Prostate gland (tissue), 2 donors: Measurements from ENCODE around the gene CLEC16A. TPM values are rescaled to one million over a fixed set of nuclear protein-coding genes. Genes with fewer than 3 reads are reported as not detected.

Experiments
- DNase-seq: peaks from one replicate; pipeline ENCODE4 v3.0.0-alpha.2; 2019; ENCODE audit warnings: low spot score
- H3K27ac ChIP-seq, 2 donors: fragments of 200-600 bp; sonication (generic); 2 replicates each; pipeline ENCODE4 v1.5.1; 2017 to 2019
- H3K27me3 ChIP-seq: fragments of 200-600 bp; sonication (generic); replicated peaks from 2 replicates; pipeline ENCODE4 v1.5.1; 2019; ENCODE audit not compliant: insufficient read depth
- H3K36me3 ChIP-seq, 2 donors: fragments of 200-600 bp; sonication (generic); 1 replicate in 1 of 2; 2 replicates in 1 of 2; pipeline versions ENCODE4 v1.5.1 to v1.8.1; 2017 to 2019
- H3K4me1 ChIP-seq: fragments of 200-600 bp; sonication (generic); replicated peaks from 2 replicates; pipeline ENCODE4 v1.5.1; 2019
- H3K4me3 ChIP-seq, 2 donors: fragments of 200-600 bp; sonication (generic); 2 replicates each; pipeline ENCODE4 v1.5.1; 2017 to 2019
- H3K9me3 ChIP-seq: fragments of 200-600 bp; sonication (generic); 2 replicates; pipeline ENCODE4 v1.5.1; 2017
- CTCF ChIP-seq, 4 experiments: fragments of 200-600 bp in 2 of 4; fragments of 450-650 bp in 2 of 4; sonication (generic) in 2 of 4; IDR thresholded peaks; 1 replicate in 3 of 4; 2 replicates in 1 of 4; pipeline ENCODE4 v1.5.1; 2016 to 2019; ENCODE audit warnings: antibody characterized with exemption in 4 of 4, mild to moderate bottlenecking in 2 of 4, moderate library complexity in 2 of 4
- POLR2A ChIP-seq: fragments of 450-650 bp; IDR thresholded peaks from one replicate; pipeline ENCODE4 v1.6.1; 2016; ENCODE audit warnings: antibody characterized with exemption, mild to moderate bottlenecking
- POLR2AphosphoS5 ChIP-seq: sonication (generic); formaldehyde crosslinking; IDR thresholded peaks from one replicate; pipeline ENCODE4 v1.6.1; 2017; ENCODE audit warnings: antibody characterized with exemption
- WGBS: methylation state at CpG from one replicate; pipeline ENCODE4 v1.1.5; 2018; 5-methylcytosine and 5-hydroxymethylcytosine counted together
- intact Hi-C: fragments of 100-400 bp; cut with DNase I; formaldehyde crosslinking; loops from one replicate; pipeline ENCODE4 v1.14.2; 2022
- total RNA-seq, 2 donors: library from RNA; depleted of rRNA; stranded (reverse); fragments of >200 nt; gene quantifications; one replicate each; pipeline ENCODE4 v1.1.0, GENCODE V29; 2016

CLEC16A gene
- total RNA-seq, 2 donors from 2014 or later = 26.1 to 52.2 TPM

- no peak for DNase-seq
- Histone ChIP-seq H3K36me3 (no peaks in the 10 kb centered on the region), H3K27me3 (no peaks in the 10 kb centered on the region), H3K9me3 (no peaks in the 10 kb centered on the region), H3K4me1 (peaks cover 20% of the 10 kb centered on the region), H3K27ac (no peak overlapping the region), H3K4me3 (peak overlapping the region; percentile 83 to 90)
- 33% methylated on average over 14 of the region's 14 CpGs for WGBS
- TF ChIP-seq CTCF (IDR thresholded peaks at IDR 0.05) = no peak
- TF ChIP-seq POLR2A = no peak
- no peak for TF ChIP-seq POLR2AphosphoS5
- intact Hi-C loops = loop anchor here (10.0 kb wide), 1 partner anchor 970 kb away; the partner anchor contains the start of gene GSPT1
Measured at GRCh38 chr16:10945065-10945787, 862 bp downstream of the CLEC16A start.

GRCh38 chr16:10946308-10946707 lies 1.9 kb downstream of the CLEC16A start:
- TF ChIP-seq CTCF (IDR thresholded peaks at IDR 0.05) = no peak
- TF ChIP-seq POLR2A = no peak
- TF ChIP-seq POLR2AphosphoS5 = no peak
- no peak overlapping the region for H3K4me3 ChIP-seq
- no peaks in the 10 kb centered on the region for H3K9me3 ChIP-seq
- peaks cover 20% of the 10 kb centered on the region for H3K4me1 ChIP-seq
- intact Hi-C loops = loop anchor here (10.0 kb wide), 1 partner anchor 968 kb away; the partner anchor contains the start of gene GSPT1
- no peak overlapping the region for H3K27ac ChIP-seq
- DNase-seq = no peak
- WGBS = 35% methylated on average over 5 of the region's 5 CpGs
- no peaks in the 10 kb centered on the region for H3K27me3 ChIP-seq
- no peaks in the 10 kb centered on the region for H3K36me3 ChIP-seq

- H3K4me1 ChIP-seq = peaks cover 20% of the 10 kb centered on the region
- H3K4me3 ChIP-seq = no peak overlapping the region
Measured at GRCh38 chr16:10947211-10947787, 2.9 kb downstream of the CLEC16A start.

GRCh38 chr16:10949424-10949970 lies 5.1 kb downstream of the CLEC16A start:
- H3K9me3 ChIP-seq = no peaks in the 10 kb centered on the region
- peaks cover 20% of the 10 kb centered on the region for H3K4me1 ChIP-seq
- H3K27me3 ChIP-seq = no peaks in the 10 kb centered on the region
- DNase-seq = no peak
- TF ChIP-seq CTCF (IDR thresholded peaks at IDR 0.05) (peak in 1 of 4 experiments; percentile 13), POLR2A (no peak)
- H3K4me3 ChIP-seq = no peak overlapping the region
- WGBS = 76% methylated on average over 7 of the region's 7 CpGs
- intact Hi-C loops = loop anchor here (10.0 kb wide), 1 partner anchor 965 kb away; the partner anchor contains the start of gene GSPT1
- H3K36me3 ChIP-seq = no peaks in the 10 kb centered on the region
- H3K27ac ChIP-seq = no peak overlapping the region

More at GRCh38 chr16:10947211-10947787, 2.9 kb downstream of the CLEC16A start:
- H3K36me3 ChIP-seq = no peaks in the 10 kb centered on the region
- H3K9me3 ChIP-seq = no peaks in the 10 kb centered on the region
- no peak overlapping the region for H3K27ac ChIP-seq
- WGBS = 76% methylated on average over 10 of the region's 10 CpGs
- no peaks in the 10 kb centered on the region for H3K27me3 ChIP-seq
- DNase-seq = no peak
- intact Hi-C loops = loop anchor here (10.0 kb wide), 1 partner anchor 968 kb away; the partner anchor contains the start of gene GSPT1
- TF ChIP-seq POLR2AphosphoS5 = no peak
- no peak for TF ChIP-seq POLR2A
- no peak for TF ChIP-seq CTCF (IDR thresholded peaks at IDR 0.05)
